Heart left ventricle (tissue), 13 donors: ENCODE results near the gene OR6Q1.

ENCODE experiments used
- POLR2A ChIP-seq, 2 donors: fragments of 450-650 bp; IDR thresholded peaks; one replicate each; pipeline ENCODE4 v1.6.1; 2017; ENCODE audit warnings: antibody characterized with exemption in 2 of 2, mild to moderate bottlenecking in 2 of 2, moderate library complexity in 2 of 2
- TF ChIP-seq, protein P1 (sequence below), 12 donors: fragments of 200-600 bp; sonication (generic) in 4 of 12; IDR thresholded peaks; one replicate each; pipeline versions ENCODE4 v1.5.0 to v1.8.0; 2018 to 2022; ENCODE audit warnings: antibody characterized with exemption in 12 of 12, mild to moderate bottlenecking in 5 of 12
- donor health status: ischemic (EF 13 %, LVEDD 7.1; RV severe dilation, severe dysfunction).
- donor health status: DM: no; HTN: yes; CAD: no.
- donor health status: DM: no; HTN: no; CAD: no.
- donor health status: ischemic (EF 25% LVEDD 6.9; RV normal size, moderate dysfunction).
- donor health status: ischemic (EF 25% LVEDD 5.7; RV mildly dilated, moderate dysfunction).
- donor health status: ischemic (EF 35%, LVEDD 5.7; RV mildly dilated, moderate dysfunction).
- donor health status: nonischemic (EF 11% LVEDD 7.7; RV severe dilation, severe dysfunction).
- donor health status: DM: yes; HTN: yes; CAD: no.
- donor health status: PGD.
- donor health status: ischemic (EF 29% LVEDD 5.4; RV normal size, mild dysfunction).
- donor health status: nonischemic (EF 23%, LVEDD 6.1; RV moderate dilation, normal function).

- TF ChIP-seq, protein P1, sequence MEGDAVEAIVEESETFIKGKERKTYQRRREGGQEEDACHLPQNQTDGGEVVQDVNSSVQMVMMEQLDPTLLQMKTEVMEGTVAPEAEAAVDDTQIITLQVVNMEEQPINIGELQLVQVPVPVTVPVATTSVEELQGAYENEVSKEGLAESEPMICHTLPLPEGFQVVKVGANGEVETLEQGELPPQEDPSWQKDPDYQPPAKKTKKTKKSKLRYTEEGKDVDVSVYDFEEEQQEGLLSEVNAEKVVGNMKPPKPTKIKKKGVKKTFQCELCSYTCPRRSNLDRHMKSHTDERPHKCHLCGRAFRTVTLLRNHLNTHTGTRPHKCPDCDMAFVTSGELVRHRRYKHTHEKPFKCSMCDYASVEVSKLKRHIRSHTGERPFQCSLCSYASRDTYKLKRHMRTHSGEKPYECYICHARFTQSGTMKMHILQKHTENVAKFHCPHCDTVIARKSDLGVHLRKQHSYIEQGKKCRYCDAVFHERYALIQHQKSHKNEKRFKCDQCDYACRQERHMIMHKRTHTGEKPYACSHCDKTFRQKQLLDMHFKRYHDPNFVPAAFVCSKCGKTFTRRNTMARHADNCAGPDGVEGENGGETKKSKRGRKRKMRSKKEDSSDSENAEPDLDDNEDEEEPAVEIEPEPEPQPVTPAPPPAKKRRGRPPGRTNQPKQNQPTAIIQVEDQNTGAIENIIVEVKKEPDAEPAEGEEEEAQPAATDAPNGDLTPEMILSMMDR (IDR thresholded peaks at IDR 0.05): no peak
- TF ChIP-seq POLR2A (IDR thresholded peaks at IDR 0.05): no peak
Measured at GRCh38 chr11:58004664-58005063, 26.1 kb upstream of the OR6Q1 start.
